ENCODE data around the gene LEP.

Gene LEP

GRCh38 chr7:128265156-128265905 lies 24.3 kb downstream of the LEP start:
- Histone ChIP-seq H3K4me3 (ENCODE audit: low read depth, low read length) (no peak overlapping the region), H3K36me3 (ENCODE audit: control insufficient read depth, insufficient read depth, low read length) (no peaks in the 10 kb centered on the region), H3K9ac (ENCODE audit: low read depth, low read length) (no peak overlapping the region), H3K27me3 (ENCODE audit: control insufficient read depth, insufficient read depth, low read length) (peaks cover 3% of the 10 kb centered on the region; the same call in 1 of the 2 replicates), H3K9me3 (ENCODE audit: control insufficient read depth, insufficient read depth, low read length) (no peaks in the 10 kb centered on the region), H3K27ac (ENCODE audit: low read depth, low read length) (no peak overlapping the region), H3K4me1 (ENCODE audit: control insufficient read depth, insufficient read depth, low read length) (peaks cover 25% of the 10 kb centered on the region)

DNA sequence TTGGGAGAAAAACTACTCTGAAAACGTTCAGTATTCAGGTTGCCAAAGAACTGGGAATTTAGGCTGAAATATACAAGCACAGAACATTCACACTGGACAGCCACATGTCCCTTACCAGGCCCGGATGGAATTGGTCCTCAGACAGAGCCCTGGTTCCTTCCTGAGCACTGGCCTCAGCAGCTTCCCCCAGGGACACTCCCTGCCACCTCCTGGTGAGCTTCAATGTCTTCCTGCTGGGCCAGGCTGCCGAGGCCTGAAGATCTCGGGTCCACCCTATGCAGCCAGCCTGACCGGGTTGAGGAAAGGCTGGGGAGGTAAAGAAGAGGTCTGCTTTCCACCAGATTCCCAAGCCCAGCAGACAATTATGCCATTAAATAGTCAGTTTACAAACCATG lies 24.8 kb downstream of the LEP start:
- Histone ChIP-seq H3K27ac (ENCODE audit: low read depth, low read length) (no peak overlapping the region), H3K4me3 (ENCODE audit: low read depth, low read length) (no peak overlapping the region), H3K27me3 (ENCODE audit: control insufficient read depth, insufficient read depth, low read length) (peaks cover 3% of the 10 kb centered on the region; the same call in 1 of the 2 replicates), H3K9me3 (ENCODE audit: control insufficient read depth, insufficient read depth, low read length) (no peaks in the 10 kb centered on the region), H3K9ac (ENCODE audit: low read depth, low read length) (no peak overlapping the region), H3K36me3 (ENCODE audit: control insufficient read depth, insufficient read depth, low read length) (no peaks in the 10 kb centered on the region), H3K4me1 (ENCODE audit: control insufficient read depth, insufficient read depth, low read length) (peaks cover 22% of the 10 kb centered on the region)

GRCh38 chr7:128266529-128266882 lies 25.4 kb downstream of the LEP start:
- H3K27ac ChIP-seq (ENCODE audit: low read depth, low read length): no peak overlapping the region
- H3K4me3 ChIP-seq (ENCODE audit: low read depth, low read length): no peak overlapping the region
- H3K27me3 ChIP-seq (ENCODE audit: control insufficient read depth, insufficient read depth, low read length): peaks cover 3% of the 10 kb centered on the region; the same call in 1 of the 2 replicates
- H3K9me3 ChIP-seq (ENCODE audit: control insufficient read depth, insufficient read depth, low read length): no peaks in the 10 kb centered on the region
- H3K9ac ChIP-seq (ENCODE audit: low read depth, low read length): no peak overlapping the region
- H3K36me3 ChIP-seq (ENCODE audit: control insufficient read depth, insufficient read depth, low read length): no peaks in the 10 kb centered on the region
- peaks cover 26% of the 10 kb centered on the region for H3K4me1 ChIP-seq (ENCODE audit: control insufficient read depth, insufficient read depth, low read length)

GRCh38 chr7:128266883-128267594 lies 26.0 kb downstream of the LEP start:
- H3K4me3 ChIP-seq (ENCODE audit: low read depth, low read length): peak overlapping the region; percentile 37
- no peaks in the 10 kb centered on the region for H3K36me3 ChIP-seq (ENCODE audit: control insufficient read depth, insufficient read depth, low read length)
- H3K4me1 ChIP-seq (ENCODE audit: control insufficient read depth, insufficient read depth, low read length): peaks cover 26% of the 10 kb centered on the region
- peaks cover 3% of the 10 kb centered on the region; the same call in 1 of the 2 replicates for H3K27me3 ChIP-seq (ENCODE audit: control insufficient read depth, insufficient read depth, low read length)
- peak overlapping the region; percentile 81 for H3K27ac ChIP-seq (ENCODE audit: low read depth, low read length)
- H3K9me3 ChIP-seq (ENCODE audit: control insufficient read depth, insufficient read depth, low read length): no peaks in the 10 kb centered on the region
- peak overlapping the region; percentile 72 for H3K9ac ChIP-seq (ENCODE audit: low read depth, low read length)

DNA sequence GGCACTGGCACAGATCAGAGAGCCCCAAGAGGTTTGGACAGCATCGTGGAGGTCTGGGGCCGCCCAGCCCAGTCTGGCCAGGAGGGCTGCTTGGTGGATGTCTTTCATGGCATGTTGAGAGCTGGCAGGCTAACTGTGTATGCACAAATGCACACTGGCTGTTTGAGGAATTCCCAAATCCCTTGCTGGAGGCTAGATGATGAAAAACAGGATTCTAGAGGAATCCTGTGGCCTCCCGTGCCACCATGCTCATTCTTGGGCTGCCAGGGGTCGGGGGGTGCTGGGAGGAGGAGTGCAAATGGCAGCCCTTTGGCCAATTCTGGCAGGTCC lies 26.5 kb downstream of the LEP start:
- H3K27me3 ChIP-seq (ENCODE audit: control insufficient read depth, insufficient read depth, low read length): peaks cover 3% of the 10 kb centered on the region; the same call in 1 of the 2 replicates
- peak overlapping the region; percentile 81 for H3K27ac ChIP-seq (ENCODE audit: low read depth, low read length)
- H3K36me3 ChIP-seq (ENCODE audit: control insufficient read depth, insufficient read depth, low read length): no peaks in the 10 kb centered on the region
- H3K4me1 ChIP-seq (ENCODE audit: control insufficient read depth, insufficient read depth, low read length): peaks cover 30% of the 10 kb centered on the region
- no peak overlapping the region for H3K4me3 ChIP-seq (ENCODE audit: low read depth, low read length)
- H3K9ac ChIP-seq (ENCODE audit: low read depth, low read length): peak overlapping the region; percentile 0; the same call in 1 of the 2 replicates
- no peaks in the 10 kb centered on the region for H3K9me3 ChIP-seq (ENCODE audit: control insufficient read depth, insufficient read depth, low read length)

DNA sequence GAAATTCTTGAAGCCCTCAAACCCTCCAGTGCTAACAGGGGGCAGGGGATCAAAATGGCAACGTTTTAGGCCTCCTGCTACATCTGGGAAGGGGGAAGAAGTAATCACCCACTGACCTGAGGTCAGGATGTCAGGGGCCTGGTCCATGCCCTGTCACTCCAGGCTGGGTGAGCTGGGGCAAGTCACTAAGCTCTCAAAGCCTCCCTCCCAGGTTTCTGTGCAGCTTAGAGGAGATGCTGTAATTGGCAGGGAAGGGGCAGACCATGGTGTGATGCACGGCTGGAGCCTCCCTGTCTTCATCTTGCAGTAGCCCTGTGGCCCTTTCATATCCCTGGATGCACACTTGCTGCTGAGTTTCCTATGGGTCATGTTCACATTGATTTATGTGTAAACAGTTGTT lies 27.2 kb downstream of the LEP start:
- Histone ChIP-seq H3K4me1 (ENCODE audit: control insufficient read depth, insufficient read depth, low read length) (peaks cover 37% of the 10 kb centered on the region), H3K27ac (ENCODE audit: low read depth, low read length) (no peak overlapping the region), H3K27me3 (ENCODE audit: control insufficient read depth, insufficient read depth, low read length) (peaks cover 3% of the 10 kb centered on the region; the same call in 1 of the 2 replicates), H3K9me3 (ENCODE audit: control insufficient read depth, insufficient read depth, low read length) (no peaks in the 10 kb centered on the region), H3K9ac (ENCODE audit: low read depth, low read length) (no peak overlapping the region), H3K4me3 (ENCODE audit: low read depth, low read length) (no peak overlapping the region), H3K36me3 (ENCODE audit: control insufficient read depth, insufficient read depth, low read length) (no peaks in the 10 kb centered on the region)

DNA sequence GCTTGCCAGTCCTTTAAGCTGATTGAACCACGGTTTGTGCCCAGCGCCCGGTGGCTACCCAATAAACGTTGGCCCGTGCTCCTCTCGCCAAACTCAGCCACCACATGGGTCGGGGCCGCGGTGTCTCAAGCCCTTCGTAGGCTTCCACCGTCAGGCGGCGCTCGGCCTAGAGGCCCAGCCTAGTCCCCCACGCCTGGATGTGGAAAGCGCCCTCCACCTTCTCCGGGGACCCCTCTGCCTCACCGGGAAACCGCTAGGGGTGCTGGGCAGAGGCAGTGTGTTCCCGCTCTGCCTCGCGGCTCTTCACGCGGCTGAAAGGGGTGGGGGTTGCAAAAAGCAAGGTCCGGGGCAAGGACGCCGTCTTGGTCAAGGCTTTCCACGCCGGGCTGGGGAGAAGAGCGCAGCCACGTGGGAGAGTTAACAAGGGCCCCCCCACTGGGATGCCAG lies 29.8 kb downstream of the LEP start:
- Histone ChIP-seq H3K27me3 (ENCODE audit: control insufficient read depth, insufficient read depth, low read length) (no peaks in the 10 kb centered on the region; the same call in 1 of the 2 replicates), H3K4me3 (ENCODE audit: low read depth, low read length) (no peak overlapping the region), H3K27ac (ENCODE audit: low read depth, low read length) (no peak overlapping the region)

DNA sequence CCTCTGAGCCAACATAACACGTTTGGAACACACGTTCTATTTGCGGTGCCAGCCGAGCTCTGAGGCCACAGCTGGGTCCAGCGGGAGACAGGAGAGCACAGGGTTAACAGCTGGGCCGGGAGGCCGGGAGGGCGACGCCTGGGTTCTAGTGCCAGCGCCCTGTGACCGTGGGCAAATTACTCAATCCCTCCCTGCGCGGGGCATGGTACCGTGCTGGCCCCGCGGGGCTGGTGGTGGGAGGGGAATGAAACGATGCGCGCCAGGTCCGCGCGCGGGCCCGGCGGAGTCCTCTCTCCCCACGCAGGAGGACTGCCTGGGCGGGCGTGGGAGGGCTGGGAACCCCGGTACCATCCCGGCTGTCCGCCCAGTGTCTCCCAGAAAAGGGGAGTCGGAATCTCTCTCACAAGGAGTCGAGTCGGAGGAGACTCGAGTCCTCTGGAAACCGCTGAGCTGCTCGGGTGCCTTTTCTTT lies 30.4 kb downstream of the LEP start:
- Histone ChIP-seq H3K4me1 (ENCODE audit: control insufficient read depth, insufficient read depth, low read length) (peaks cover 41% of the 10 kb centered on the region), H3K27me3 (ENCODE audit: control insufficient read depth, insufficient read depth, low read length) (no peaks in the 10 kb centered on the region), H3K9ac (ENCODE audit: low read depth, low read length) (no peak overlapping the region), H3K4me3 (ENCODE audit: low read depth, low read length) (no peak overlapping the region), H3K27ac (ENCODE audit: low read depth, low read length) (no peak overlapping the region), H3K9me3 (ENCODE audit: control insufficient read depth, insufficient read depth, low read length) (no peaks in the 10 kb centered on the region), H3K36me3 (ENCODE audit: control insufficient read depth, insufficient read depth, low read length) (no peaks in the 10 kb centered on the region)

More for the DNA sequence above, 29.8 kb downstream of the LEP start:
- Histone ChIP-seq H3K4me1 (ENCODE audit: control insufficient read depth, insufficient read depth, low read length) (peaks cover 47% of the 10 kb centered on the region), H3K36me3 (ENCODE audit: control insufficient read depth, insufficient read depth, low read length) (no peaks in the 10 kb centered on the region), H3K9ac (ENCODE audit: low read depth, low read length) (no peak overlapping the region), H3K9me3 (ENCODE audit: control insufficient read depth, insufficient read depth, low read length) (no peaks in the 10 kb centered on the region)

DNA sequence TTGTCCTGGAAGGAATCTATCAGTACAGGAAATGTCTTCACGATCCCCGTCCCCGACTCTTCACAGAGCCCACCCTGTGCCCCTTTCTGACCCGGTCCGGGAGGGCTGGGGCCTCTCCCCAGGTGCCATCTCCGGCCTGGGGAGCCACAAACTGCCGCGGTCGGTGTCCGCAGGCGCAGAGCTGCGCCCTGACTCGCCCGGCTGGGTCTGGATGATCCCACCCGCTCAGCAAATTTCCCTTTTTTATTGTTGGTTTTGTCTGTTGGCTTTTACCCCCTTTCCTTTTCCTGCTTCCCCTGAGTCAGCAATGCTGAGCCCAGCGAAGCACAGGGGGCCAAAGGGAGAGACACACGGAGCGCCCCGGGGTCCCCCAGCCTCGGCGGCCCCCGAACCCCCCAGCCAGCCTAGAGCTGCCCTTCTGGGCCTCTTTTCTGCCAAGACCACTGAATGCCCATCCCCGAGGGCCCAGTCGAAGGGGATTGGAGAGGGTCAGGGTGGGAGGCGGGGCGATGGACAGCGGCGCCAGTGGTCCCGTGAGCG lies 30.9 kb downstream of the LEP start:
- H3K9ac ChIP-seq (ENCODE audit: low read depth, low read length): no peak overlapping the region
- H3K36me3 ChIP-seq (ENCODE audit: control insufficient read depth, insufficient read depth, low read length): no peaks in the 10 kb centered on the region
- H3K4me1 ChIP-seq (ENCODE audit: control insufficient read depth, insufficient read depth, low read length): peaks cover 36% of the 10 kb centered on the region
- H3K4me3 ChIP-seq (ENCODE audit: low read depth, low read length): no peak overlapping the region
- no peaks in the 10 kb centered on the region for H3K9me3 ChIP-seq (ENCODE audit: control insufficient read depth, insufficient read depth, low read length)
- H3K27ac ChIP-seq (ENCODE audit: low read depth, low read length): no peak overlapping the region
- no peaks in the 10 kb centered on the region for H3K27me3 ChIP-seq (ENCODE audit: control insufficient read depth, insufficient read depth, low read length)

DNA sequence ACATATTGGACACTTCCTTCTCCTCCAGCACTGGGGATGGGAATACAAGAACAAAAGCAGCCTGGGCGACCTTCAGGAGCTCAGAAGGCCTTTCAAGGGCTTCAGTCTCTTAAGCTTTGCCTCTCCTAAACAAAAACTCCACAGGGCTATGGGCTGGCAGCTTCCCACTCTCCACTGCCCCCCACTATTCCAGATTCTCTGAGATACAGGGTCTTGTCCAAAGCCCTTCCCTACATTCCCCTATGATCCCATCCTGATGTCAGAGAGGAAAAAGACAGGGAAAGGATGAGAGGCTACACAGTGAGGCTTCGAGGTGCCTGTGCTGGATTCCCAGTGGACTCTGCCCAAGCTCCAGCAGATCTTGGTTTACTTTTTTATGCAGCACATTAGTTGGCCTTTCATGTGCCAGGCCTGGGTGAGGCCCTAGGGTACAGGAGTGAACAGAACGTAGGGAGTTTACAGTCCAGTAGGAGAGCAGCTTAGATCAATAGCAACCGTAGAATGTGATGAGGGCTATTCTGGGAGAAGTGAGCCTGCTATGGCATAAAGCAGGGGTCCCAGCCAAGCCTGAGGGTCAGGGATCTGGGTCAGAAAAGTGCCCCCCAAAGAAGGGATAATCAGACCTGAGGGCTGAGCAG lies 33.3 kb downstream of the LEP start:
- Histone ChIP-seq H3K27ac (ENCODE audit: low read depth, low read length) (no peak overlapping the region), H3K4me1 (ENCODE audit: control insufficient read depth, insufficient read depth, low read length) (peaks cover 27% of the 10 kb centered on the region), H3K27me3 (ENCODE audit: control insufficient read depth, insufficient read depth, low read length) (no peaks in the 10 kb centered on the region), H3K9ac (ENCODE audit: low read depth, low read length) (no peak overlapping the region), H3K4me3 (ENCODE audit: low read depth, low read length) (no peak overlapping the region), H3K36me3 (ENCODE audit: control insufficient read depth, insufficient read depth, low read length) (no peaks in the 10 kb centered on the region), H3K9me3 (ENCODE audit: control insufficient read depth, insufficient read depth, low read length) (no peaks in the 10 kb centered on the region; the same call in 1 of the 2 replicates)
